ENCODE results near the gene P2RY13.

The P2RY13 gene

DNA sequence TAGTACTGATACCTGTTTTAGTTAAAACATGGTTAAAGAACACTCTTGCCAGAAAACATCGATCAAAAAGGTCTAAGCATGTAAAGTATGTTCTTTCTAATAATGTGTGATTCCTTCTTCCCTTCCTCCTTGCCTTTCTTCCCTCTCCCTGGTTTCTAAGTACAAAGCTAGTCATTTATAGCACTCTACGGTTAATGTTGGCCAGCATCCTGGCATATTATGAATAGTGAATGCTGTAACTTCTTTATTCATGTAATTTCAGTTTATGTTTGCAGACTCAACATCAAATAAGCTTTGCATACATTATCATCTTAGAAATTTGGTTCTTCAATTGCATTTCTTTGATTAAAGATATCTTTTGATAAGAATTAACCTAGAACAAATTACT is 28.1 kb upstream of the P2RY13 start:
- TF ChIP-seq, protein P1, sequence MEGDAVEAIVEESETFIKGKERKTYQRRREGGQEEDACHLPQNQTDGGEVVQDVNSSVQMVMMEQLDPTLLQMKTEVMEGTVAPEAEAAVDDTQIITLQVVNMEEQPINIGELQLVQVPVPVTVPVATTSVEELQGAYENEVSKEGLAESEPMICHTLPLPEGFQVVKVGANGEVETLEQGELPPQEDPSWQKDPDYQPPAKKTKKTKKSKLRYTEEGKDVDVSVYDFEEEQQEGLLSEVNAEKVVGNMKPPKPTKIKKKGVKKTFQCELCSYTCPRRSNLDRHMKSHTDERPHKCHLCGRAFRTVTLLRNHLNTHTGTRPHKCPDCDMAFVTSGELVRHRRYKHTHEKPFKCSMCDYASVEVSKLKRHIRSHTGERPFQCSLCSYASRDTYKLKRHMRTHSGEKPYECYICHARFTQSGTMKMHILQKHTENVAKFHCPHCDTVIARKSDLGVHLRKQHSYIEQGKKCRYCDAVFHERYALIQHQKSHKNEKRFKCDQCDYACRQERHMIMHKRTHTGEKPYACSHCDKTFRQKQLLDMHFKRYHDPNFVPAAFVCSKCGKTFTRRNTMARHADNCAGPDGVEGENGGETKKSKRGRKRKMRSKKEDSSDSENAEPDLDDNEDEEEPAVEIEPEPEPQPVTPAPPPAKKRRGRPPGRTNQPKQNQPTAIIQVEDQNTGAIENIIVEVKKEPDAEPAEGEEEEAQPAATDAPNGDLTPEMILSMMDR (conservative IDR thresholded peaks at IDR 0.05): no peak
- TF ChIP-seq ZFX (IDR thresholded peaks at IDR 0.05): no peak
- no peak overlapping the region for H3K27ac ChIP-seq

DNA sequence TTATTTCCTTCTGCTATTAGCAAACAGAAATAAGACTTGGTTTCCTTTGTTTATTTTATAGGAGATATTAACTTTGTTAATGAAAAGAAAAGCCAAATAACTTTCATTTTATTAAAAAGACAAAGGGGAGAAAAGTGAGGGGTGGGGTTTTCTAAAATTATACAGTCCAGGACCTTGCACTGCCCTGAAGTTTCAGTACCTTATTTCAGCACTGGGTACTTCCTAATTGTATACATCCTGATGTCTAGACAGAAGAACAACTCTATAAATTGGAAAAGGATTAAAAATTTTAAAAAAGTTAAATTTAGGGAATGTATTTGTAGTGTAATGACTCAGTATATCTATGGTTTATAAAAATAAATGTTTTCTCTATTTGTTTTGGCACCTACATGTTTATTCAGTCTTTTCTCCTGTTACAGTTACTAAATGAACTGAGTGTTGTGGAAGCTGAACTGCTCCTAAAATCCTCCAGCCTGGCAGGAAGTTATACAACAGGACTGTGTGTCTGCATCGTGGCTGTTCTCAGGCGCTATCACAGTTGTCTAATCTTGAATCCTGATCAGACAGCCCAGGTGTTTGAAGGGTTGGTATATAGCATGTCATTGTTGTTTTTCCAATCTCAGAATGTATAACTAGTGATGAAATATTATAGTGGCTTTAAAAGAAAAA is 27.6 kb upstream of the P2RY13 start:
- TF ChIP-seq, protein P1 (conservative IDR thresholded peaks at IDR 0.05): no peak
- no peak for TF ChIP-seq ZFX (IDR thresholded peaks at IDR 0.05)
- no peak overlapping the region for H3K27ac ChIP-seq

DNA sequence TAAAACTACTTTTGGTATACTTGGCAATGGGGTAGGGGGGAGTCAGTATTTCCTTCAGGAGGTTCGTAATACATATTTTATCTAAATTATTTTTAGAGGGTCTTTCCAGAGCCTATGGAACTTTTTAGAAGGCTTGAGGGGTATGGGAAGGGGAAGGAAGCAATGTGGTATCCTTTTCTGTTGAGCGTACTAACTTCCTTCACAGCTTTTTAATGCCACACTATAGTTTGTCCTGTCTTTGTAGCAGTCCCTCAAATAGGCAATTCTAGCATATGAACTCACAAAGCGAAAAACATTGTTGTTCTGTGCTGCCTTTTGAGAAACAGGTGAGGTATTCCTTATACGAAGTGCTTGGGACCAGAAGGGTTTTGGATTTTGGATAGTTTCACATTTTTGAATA is 22.3 kb upstream of the P2RY13 start:
- no peak overlapping the region for H3K27ac ChIP-seq
- TF ChIP-seq, protein P1 (conservative IDR thresholded peaks at IDR 0.05): no peak
- TF ChIP-seq ZFX (IDR thresholded peaks at IDR 0.05): no peak

DNA sequence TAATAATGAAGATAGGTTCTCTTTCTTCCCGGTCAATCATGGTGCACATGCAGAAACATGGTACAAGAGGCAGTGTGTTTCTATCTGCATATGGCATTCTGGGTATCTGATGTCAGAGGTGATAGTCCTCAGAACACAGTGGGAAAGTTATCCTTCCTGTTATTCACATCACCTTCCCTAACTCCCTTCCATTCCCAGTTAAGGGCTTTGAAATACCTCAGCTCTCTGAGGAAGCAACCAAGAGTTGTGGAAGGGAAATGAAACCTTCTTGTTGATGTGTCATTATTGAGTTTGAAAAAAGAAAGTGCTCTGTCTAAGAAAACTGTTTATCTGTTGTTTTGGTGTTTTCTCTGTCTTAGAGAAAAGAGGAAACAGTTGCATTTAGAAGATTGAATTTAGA is 21.9 kb upstream of the P2RY13 start:
- TF ChIP-seq, protein P1 (conservative IDR thresholded peaks at IDR 0.05): no peak; the same call in 1 of the 2 replicates
- TF ChIP-seq ZFX (IDR thresholded peaks at IDR 0.05): no peak
- H3K27ac ChIP-seq: no peak overlapping the region

DNA sequence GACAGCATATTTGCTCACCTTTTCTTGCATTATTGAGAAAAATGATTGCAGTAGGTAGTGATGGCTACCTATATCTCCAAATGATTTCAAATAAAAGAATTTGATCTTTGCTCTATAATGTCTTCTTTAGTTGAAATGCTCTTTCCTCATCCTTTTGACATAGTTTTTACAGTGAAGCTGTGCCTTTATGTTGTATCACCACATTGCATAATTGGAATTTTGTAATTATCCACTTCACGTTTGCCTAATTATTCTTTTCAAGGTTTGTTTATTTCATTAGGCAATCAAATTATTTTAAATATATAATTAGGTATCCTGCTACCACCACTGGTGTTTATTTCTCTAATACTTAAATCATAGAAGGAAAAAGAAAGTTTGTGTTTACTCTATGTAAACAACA is 21.3 kb upstream of the P2RY13 start:
- no peak overlapping the region for H3K27ac ChIP-seq
- TF ChIP-seq ZFX (IDR thresholded peaks at IDR 0.05): no peak

DNA sequence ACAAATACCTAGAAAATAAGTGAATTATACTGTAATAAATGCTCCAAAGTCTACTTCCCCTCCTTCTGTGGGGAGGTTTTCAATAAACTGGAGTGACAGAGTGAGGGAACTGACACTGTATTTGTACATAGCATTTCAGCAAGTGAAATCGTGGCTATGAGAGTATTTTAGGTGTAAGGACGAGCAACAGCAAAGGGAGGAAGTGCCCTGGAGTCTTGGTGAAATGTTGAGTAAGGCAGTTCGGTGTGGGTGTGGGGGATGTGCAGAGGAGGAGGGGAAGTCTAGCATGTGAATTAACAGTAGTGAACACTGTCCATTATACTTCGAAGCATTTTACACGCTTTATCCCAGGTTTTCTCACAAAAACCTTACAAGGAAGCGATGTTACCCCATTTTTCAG is 18.1 kb upstream of the P2RY13 start:
- no peak overlapping the region for H3K27ac ChIP-seq
- TF ChIP-seq, protein P1 (conservative IDR thresholded peaks at IDR 0.05): no peak
- no peak for TF ChIP-seq ZFX (IDR thresholded peaks at IDR 0.05)

DNA sequence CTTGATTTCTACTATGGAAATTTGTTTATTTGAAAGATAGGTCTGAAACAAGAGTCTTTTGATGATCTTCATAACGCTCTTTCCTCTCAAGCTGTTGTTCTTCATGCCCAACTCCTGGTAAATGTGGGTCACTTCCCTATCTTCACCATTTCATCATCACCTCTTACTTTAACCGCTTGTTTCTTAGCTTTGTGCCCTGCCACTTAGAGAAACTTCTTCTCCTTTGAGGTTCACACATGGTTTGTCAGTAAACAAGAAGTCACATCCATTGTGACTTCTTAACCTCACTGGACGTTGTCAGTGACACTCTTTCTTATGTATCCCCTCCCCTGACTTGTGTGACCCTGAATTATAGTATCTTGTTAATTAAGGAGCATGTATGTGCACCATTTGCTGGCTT is 16.9 kb upstream of the P2RY13 start:
- no peak overlapping the region for H3K27ac ChIP-seq
- no peak for TF ChIP-seq ZFX (IDR thresholded peaks at IDR 0.05)
- TF ChIP-seq, protein P1 (conservative IDR thresholded peaks at IDR 0.05): no peak

DNA sequence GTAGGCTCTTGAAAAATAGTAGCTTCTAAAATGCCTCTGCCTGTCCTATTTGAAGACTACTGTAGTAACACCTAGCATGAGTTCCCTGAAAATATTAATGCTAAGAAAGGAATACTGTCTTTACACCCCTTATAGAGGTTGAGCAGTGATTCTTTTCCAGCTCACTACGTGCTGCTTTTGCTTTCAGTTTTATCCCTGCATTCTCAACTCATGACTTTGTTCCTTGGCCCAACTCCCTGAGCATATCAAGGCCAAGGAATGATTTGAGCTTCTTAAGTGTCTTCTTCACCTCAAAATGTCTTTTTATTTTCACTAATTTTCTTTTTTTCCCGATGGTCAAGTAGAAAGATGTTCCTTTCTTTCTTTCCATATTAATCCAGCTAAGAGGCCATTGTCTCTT is 16.5 kb upstream of the P2RY13 start:
- TF ChIP-seq, protein P1 (conservative IDR thresholded peaks at IDR 0.05): no peak
- no peak for TF ChIP-seq ZFX (IDR thresholded peaks at IDR 0.05)
- no peak overlapping the region for H3K27ac ChIP-seq
